Measurements from ENCODE around the gene THADA. TPM values are rescaled to one million over a fixed set of nuclear protein-coding genes. Genes with fewer than 3 reads are reported as not detected.
"Not testable (repeated sequence)": the region's sequence is repeated elsewhere in the genome, so short reads cannot be mapped to it uniquely, and the experiment has no call there.

THADA gene
- polyA plus RNA-seq, 3 donors = 7.3 to 11.2 (median 9.7) TPM

GRCh38 chr2:43285987-43286386 is 309.9 kb downstream of the THADA start:
- no peak overlapping the region for H3K4me3 ChIP-seq (replicated peaks in 1 of 3; ENCODE audit: low read depth in 2 of 3, low read length in 3 of 3)
- no peaks in the 10 kb centered on the region for H3K27me3 ChIP-seq (ENCODE audit: control insufficient read depth in 2 of 2, insufficient read depth in 2 of 2, low read length in 2 of 2)
- Mint-ChIP-seq H3K27me3 (ENCODE audit: low read depth in 3 of 3) (no peaks in the 10 kb centered on the region), H3K9me3 (peaks cover 17 to 33% (median 25%) of the 10 kb centered on the region in 7 donors), H3K27ac (peak overlapping the region in 6 of 7 donors; percentile 4 to 81 (median 70)), H3K4me1 (peaks cover 34% of the 10 kb centered on the region), H3K4me3 (no peak overlapping the region), H3K36me3 (peaks cover 68 to 80% of the 10 kb centered on the region in 2 donors)
- no peak overlapping the region for H3K9ac ChIP-seq (ENCODE audit: insufficient read depth, low read length, poor library complexity, severe bottlenecking)
- 45% methylated on average over 2 of the region's 2 CpGs for WGBS (ENCODE audit: insufficient coverage)
- peak; percentile 30 to 52 (median 37) for DNase-seq
- H3K4me2 ChIP-seq (replicated peaks; ENCODE audit: extremely low read depth, low read length, poor library complexity, severe bottlenecking) = no peak overlapping the region
- H3K9me3 ChIP-seq (replicated peaks in 1 of 2; ENCODE audit: control insufficient read depth in 1 of 2, insufficient read depth in 1 of 2, low read length in 2 of 2) = peaks cover 18 to 22% of the 10 kb centered on the region in 2 donors
- no peak overlapping the region for H2AFZ ChIP-seq (ENCODE audit: insufficient read depth, low read depth, low read length, poor library complexity, severe bottlenecking)
- intact Hi-C loops (cut with micrococcal nuclease) = no loop called here
- peaks cover 15 to 26% of the 10 kb centered on the region in 2 donors for H3K4me1 ChIP-seq (ENCODE audit: control insufficient read depth in 1 of 2, insufficient read depth in 2 of 2, low read length in 2 of 2)
- TF ChIP-seq, protein P1, sequence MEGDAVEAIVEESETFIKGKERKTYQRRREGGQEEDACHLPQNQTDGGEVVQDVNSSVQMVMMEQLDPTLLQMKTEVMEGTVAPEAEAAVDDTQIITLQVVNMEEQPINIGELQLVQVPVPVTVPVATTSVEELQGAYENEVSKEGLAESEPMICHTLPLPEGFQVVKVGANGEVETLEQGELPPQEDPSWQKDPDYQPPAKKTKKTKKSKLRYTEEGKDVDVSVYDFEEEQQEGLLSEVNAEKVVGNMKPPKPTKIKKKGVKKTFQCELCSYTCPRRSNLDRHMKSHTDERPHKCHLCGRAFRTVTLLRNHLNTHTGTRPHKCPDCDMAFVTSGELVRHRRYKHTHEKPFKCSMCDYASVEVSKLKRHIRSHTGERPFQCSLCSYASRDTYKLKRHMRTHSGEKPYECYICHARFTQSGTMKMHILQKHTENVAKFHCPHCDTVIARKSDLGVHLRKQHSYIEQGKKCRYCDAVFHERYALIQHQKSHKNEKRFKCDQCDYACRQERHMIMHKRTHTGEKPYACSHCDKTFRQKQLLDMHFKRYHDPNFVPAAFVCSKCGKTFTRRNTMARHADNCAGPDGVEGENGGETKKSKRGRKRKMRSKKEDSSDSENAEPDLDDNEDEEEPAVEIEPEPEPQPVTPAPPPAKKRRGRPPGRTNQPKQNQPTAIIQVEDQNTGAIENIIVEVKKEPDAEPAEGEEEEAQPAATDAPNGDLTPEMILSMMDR (IDR thresholded peaks at IDR 0.05) = no peak
- H4K20me1 ChIP-seq (ENCODE audit: insufficient read depth, low read length) = no peaks in the 10 kb centered on the region
- H3K27ac ChIP-seq (ENCODE audit: low read depth in 1 of 2, low read length in 2 of 2) = peak overlapping the region in 1 of 2 donors; percentile 53
- H3K36me3 ChIP-seq (replicated peaks in 1 of 2; ENCODE audit: control insufficient read depth in 1 of 2, insufficient read depth in 2 of 2, low read length in 2 of 2) = peaks cover 21 to 58% of the 10 kb centered on the region in 2 donors
- H3K79me2 ChIP-seq (ENCODE audit: insufficient read depth, low read length) = no peaks in the 10 kb centered on the region

DNA sequence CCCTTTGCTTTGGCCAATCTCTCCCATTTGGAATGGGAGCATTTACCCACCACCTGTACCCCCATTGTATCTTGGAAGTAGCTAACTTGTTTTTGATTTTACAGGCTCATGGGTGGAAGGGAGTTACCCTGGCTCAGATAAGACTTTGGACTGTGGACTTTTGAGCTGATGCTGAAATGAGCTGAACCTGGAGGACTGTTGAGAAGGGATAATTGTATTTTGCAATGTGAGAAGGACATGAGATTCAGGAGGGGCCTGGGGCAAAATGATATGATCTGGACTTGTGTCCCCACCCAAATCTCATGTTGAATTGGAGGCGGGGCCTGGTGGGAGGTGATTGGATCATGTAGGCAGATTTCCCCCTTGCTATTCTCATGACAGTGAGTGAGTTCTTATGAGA is 310.9 kb downstream of the THADA start:
- peak overlapping the region in 3 of 7 donors; percentile 51 to 77 (median 67) for H3K27ac Mint-ChIP-seq
- intact Hi-C loops (cut with micrococcal nuclease) = no loop called here
- no peaks in the 10 kb centered on the region for H4K20me1 ChIP-seq (ENCODE audit: insufficient read depth, low read length)
- no CpG with 5 or more reads among the region's 1 CpG for WGBS (ENCODE audit: insufficient coverage)
- H3K9me3 Mint-ChIP-seq = peaks cover 17 to 33% (median 25%) of the 10 kb centered on the region in 7 donors
- TF ChIP-seq, protein P1 (IDR thresholded peaks at IDR 0.05) = no peak
- no peak overlapping the region for H3K4me3 Mint-ChIP-seq
- H3K4me2 ChIP-seq (replicated peaks; ENCODE audit: extremely low read depth, low read length, poor library complexity, severe bottlenecking) = no peak overlapping the region
- H2AFZ ChIP-seq (ENCODE audit: insufficient read depth, low read depth, low read length, poor library complexity, severe bottlenecking) = no peak overlapping the region
- H3K9me3 ChIP-seq (replicated peaks in 1 of 2; ENCODE audit: control insufficient read depth in 1 of 2, insufficient read depth in 1 of 2, low read length in 2 of 2) = peaks cover 18 to 22% of the 10 kb centered on the region in 2 donors
- no peak overlapping the region for H3K9ac ChIP-seq (ENCODE audit: insufficient read depth, low read length, poor library complexity, severe bottlenecking)
- peaks cover 21 to 62% of the 10 kb centered on the region in 2 donors for H3K36me3 ChIP-seq (replicated peaks in 1 of 2; ENCODE audit: control insufficient read depth in 1 of 2, insufficient read depth in 2 of 2, low read length in 2 of 2)
- H3K27me3 ChIP-seq (ENCODE audit: control insufficient read depth in 2 of 2, insufficient read depth in 2 of 2, low read length in 2 of 2) = no peaks in the 10 kb centered on the region
- DNase-seq = no peak
- H3K27me3 Mint-ChIP-seq (ENCODE audit: low read depth in 3 of 3) = no peaks in the 10 kb centered on the region
- peaks cover 34% of the 10 kb centered on the region for H3K4me1 Mint-ChIP-seq
- no peak overlapping the region for H3K27ac ChIP-seq (ENCODE audit: low read depth in 1 of 2, low read length in 2 of 2)
- H3K4me3 ChIP-seq (replicated peaks in 1 of 3; ENCODE audit: low read depth in 2 of 3, low read length in 3 of 3) = peak overlapping the region in 1 of 3 experiments; percentile 8
- no peaks in the 10 kb centered on the region for H3K79me2 ChIP-seq (ENCODE audit: insufficient read depth, low read length)
- peaks cover 68 to 80% of the 10 kb centered on the region in 2 donors for H3K36me3 Mint-ChIP-seq
- peaks cover 15 to 26% of the 10 kb centered on the region in 2 donors for H3K4me1 ChIP-seq (ENCODE audit: control insufficient read depth in 1 of 2, insufficient read depth in 2 of 2, low read length in 2 of 2)

- H3K9ac ChIP-seq (ENCODE audit: insufficient read depth, low read length, poor library complexity, severe bottlenecking); H3K27me3 Mint-ChIP-seq (ENCODE audit: low read depth in 3 of 3); intact Hi-C loops (cut with micrococcal nuclease); H2AFZ ChIP-seq (ENCODE audit: insufficient read depth, low read depth, low read length, poor library complexity, severe bottlenecking); H4K20me1 ChIP-seq (ENCODE audit: insufficient read depth, low read length); H3K79me2 ChIP-seq (ENCODE audit: insufficient read depth, low read length); DNase-seq; H3K27me3 ChIP-seq (ENCODE audit: control insufficient read depth in 2 of 2, insufficient read depth in 2 of 2, low read length in 2 of 2); H3K27ac ChIP-seq (ENCODE audit: low read depth in 1 of 2, low read length in 2 of 2); H3K27ac Mint-ChIP-seq; H3K4me2 ChIP-seq (replicated peaks; ENCODE audit: extremely low read depth, low read length, poor library complexity, severe bottlenecking); H3K4me3 Mint-ChIP-seq: not testable (repeated sequence)
- peaks cover 15 to 26% of the 10 kb centered on the region in 2 donors for H3K4me1 ChIP-seq (ENCODE audit: control insufficient read depth in 1 of 2, insufficient read depth in 2 of 2, low read length in 2 of 2)
- H3K36me3 ChIP-seq (replicated peaks in 1 of 2; ENCODE audit: control insufficient read depth in 1 of 2, insufficient read depth in 2 of 2, low read length in 2 of 2) = peaks cover 24 to 68% of the 10 kb centered on the region in 2 donors
- H3K36me3 Mint-ChIP-seq = peaks cover 73 to 79% of the 10 kb centered on the region in 2 donors
- peaks cover 32% of the 10 kb centered on the region for H3K4me1 Mint-ChIP-seq
- WGBS (ENCODE audit: insufficient coverage) = 90% methylated on average over 5 of the region's 6 CpGs
- peaks cover 18 to 22% of the 10 kb centered on the region in 2 donors for H3K9me3 ChIP-seq (replicated peaks in 1 of 2; ENCODE audit: control insufficient read depth in 1 of 2, insufficient read depth in 1 of 2, low read length in 2 of 2)
- peak overlapping the region in 1 of 3 experiments; percentile 8 for H3K4me3 ChIP-seq (replicated peaks in 1 of 3; ENCODE audit: low read depth in 2 of 3, low read length in 3 of 3)
- H3K9me3 Mint-ChIP-seq = peaks cover 17 to 33% (median 25%) of the 10 kb centered on the region in 7 donors
Observed at GRCh38 chr2:43284347-43284746, 311.5 kb downstream of the THADA start.

All from CD14-positive monocyte (primary cell).